ENCODE results near the gene SGO2.

DNA sequence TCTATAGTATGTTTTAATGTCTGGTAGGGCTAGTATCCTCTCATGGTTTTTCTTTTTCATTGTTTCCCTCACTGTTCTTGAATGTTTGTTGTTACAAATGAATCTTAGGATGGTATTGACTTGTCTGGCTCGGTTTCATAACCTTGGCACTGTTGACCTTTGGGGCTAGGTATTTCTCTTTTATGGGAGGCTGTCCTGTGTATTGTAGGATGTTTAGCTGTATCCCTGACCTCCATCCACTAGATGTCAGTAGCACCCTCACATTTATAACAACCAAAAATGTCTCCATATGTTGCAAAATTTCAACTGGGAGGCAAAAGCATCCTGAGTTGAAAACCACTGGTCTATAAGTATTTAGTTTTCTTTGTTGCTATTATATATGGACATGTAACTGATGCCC is 52.8 kb downstream of the SGO2 start:
- TF ChIP-seq, protein P1, sequence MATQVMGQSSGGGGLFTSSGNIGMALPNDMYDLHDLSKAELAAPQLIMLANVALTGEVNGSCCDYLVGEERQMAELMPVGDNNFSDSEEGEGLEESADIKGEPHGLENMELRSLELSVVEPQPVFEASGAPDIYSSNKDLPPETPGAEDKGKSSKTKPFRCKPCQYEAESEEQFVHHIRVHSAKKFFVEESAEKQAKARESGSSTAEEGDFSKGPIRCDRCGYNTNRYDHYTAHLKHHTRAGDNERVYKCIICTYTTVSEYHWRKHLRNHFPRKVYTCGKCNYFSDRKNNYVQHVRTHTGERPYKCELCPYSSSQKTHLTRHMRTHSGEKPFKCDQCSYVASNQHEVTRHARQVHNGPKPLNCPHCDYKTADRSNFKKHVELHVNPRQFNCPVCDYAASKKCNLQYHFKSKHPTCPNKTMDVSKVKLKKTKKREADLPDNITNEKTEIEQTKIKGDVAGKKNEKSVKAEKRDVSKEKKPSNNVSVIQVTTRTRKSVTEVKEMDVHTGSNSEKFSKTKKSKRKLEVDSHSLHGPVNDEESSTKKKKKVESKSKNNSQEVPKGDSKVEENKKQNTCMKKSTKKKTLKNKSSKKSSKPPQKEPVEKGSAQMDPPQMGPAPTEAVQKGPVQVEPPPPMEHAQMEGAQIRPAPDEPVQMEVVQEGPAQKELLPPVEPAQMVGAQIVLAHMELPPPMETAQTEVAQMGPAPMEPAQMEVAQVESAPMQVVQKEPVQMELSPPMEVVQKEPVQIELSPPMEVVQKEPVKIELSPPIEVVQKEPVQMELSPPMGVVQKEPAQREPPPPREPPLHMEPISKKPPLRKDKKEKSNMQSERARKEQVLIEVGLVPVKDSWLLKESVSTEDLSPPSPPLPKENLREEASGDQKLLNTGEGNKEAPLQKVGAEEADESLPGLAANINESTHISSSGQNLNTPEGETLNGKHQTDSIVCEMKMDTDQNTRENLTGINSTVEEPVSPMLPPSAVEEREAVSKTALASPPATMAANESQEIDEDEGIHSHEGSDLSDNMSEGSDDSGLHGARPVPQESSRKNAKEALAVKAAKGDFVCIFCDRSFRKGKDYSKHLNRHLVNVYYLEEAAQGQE (IDR thresholded peaks at IDR 0.05; ENCODE audit: low read depth), result no peak
- TF ChIP-seq EZH2 (IDR thresholded peaks at IDR 0.05) (no peak), MAX (IDR thresholded peaks at IDR 0.05) (no peak)
